RPMI8226 (cell line): ENCODE measurements around the gene SPDYE1.
"Not testable (repeated sequence)": the region's sequence is repeated elsewhere in the genome, so short reads cannot be mapped to it uniquely, and the experiment has no call there.

ENCODE experiments used
- DNase-seq: peaks from one replicate; pipeline ENCODE4 v3.0.0-alpha.2; 2015

SPDYE1 gene

GRCh38 chr7:43997532-43997931 lies at the start of gene SPDYE1:
Gene SPDYE1, plus strand, starts transcription at chr7:43997897. Its CDS starts 2,053 bp downstream, at chr7:43999950.
- DNase-seq = not testable (repeated sequence)

- DNase-seq = no peak
These were observed 45.7 kb upstream of the SPDYE1 start for GRCh38 chr7:43952028-43952427.

DNA sequence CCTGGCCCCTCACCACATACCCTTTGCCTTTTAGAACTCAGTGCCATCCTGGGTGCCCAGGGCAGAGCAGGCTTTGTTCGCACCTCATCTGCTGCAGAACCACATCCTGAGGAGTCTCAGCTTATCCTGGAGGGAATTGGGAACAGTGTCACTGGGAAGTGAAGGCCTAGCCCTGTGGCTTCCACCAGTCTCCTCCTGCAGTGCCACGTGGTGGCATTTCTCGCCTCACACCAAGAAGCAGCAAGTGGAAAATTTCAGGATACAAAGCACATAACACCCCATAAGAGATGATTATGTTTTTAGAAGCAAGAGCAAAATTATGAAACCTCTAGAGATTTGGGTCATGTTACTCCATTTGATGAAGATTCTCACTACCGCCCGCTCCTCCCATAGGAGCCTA lies 44.6 kb upstream of the SPDYE1 start:
- DNase-seq = no peak

DNA sequence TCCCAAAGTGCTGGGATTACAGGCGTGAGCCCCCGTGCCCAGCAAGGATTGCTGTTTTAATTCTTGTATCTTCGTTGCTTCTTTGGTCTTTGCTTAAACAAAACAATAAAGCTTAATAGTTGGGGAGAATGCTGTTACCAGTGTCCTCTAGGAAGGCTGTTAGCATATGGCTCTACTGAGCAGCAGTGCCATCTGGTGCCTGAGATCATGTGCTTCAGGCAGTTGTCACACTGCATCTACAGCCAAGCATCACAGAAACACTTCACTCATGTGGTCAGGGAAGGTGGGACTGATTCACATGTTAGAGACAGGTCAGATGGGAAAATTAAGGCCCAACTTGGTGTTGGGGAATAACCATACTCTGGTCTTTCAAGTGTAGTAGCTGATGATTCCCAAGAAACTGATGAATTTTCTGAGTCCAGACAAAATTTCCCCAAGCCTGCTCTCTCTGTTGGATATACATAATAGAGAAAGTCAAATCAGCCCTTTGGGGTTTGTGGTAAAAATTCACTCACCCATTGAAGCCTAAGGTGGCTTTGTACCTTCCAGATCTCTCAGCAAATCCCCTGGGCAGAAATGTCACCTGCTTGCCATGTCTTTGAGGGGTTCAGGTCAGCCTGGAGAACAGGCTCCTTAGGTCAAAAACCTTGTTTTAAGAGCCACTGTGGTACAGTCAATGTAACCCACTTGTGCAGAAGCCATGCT lies 43.0 kb upstream of the SPDYE1 start:
- peak; percentile 71 for DNase-seq

GRCh38 chr7:43956027-43956426 lies 41.7 kb upstream of the SPDYE1 start:
- DNase-seq = no peak

DNA sequence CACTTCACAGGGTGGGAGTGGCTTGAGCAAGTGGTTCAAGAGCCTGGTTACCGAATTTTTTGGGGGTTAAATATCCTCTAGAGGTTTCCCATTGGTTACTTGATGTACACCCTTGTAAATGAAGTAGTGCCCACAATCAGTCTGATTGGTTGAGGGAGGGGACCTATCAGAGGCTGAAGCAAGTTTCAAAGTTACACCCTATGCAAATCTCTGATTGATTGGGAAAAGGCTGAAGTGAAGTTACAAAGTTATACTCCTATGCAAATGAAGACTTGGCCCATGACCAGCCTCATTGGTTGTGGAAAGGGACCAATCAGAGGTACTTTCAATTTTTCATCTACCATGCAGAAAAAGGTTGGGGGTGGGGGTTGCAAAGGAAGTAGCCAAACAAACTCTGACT lies 36.8 kb upstream of the SPDYE1 start:
- DNase-seq = no peak

GRCh38 chr7:43966392-43966791 lies 31.3 kb upstream of the SPDYE1 start:
- not testable (repeated sequence) for DNase-seq

DNA sequence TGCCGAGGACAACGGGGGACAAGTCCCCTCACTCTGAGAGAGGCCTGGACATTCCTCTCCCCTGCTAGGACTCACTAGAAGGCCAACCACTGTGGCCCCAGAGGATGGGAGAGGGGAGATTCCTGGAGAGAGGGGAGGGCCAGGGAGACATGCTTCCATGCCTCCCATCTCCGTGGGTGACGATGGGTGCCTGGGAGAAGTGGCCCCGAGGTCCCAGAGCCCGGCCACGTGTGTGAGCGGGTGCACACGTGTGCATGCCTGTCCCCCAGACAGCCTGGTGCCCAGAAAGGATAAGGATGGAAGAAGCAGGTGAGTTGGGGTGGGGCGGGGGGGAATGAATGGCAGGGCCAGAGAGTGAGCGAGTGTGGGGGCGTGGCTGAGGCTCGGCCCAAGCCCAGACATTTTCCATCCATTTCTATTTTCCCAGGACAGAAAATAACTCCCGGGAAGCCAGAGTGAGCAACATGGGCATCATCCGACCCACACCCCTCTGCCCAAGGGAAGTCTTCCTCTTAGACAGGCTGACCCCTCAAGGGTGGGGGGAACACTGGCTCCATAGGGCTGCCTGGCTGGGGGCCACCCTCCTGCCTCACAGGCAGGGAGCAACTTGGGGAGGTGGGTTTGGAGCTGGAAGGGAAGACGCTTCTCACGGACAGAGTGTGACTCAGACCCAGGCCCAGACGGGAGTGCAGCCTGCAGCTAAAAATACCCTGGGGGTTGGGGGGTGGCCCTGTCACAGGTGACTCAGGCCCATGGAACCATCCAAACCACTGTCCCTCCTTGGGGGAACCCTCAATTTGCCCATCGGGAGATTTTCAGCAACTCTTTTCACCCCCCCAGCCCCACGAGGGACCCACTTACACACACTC lies 29.3 kb upstream of the SPDYE1 start:
- DNase-seq = not testable (repeated sequence)

- DNase-seq = not testable (repeated sequence)
These were observed 28.1 kb upstream of the SPDYE1 start for GRCh38 chr7:43969586-43969985.

DNA sequence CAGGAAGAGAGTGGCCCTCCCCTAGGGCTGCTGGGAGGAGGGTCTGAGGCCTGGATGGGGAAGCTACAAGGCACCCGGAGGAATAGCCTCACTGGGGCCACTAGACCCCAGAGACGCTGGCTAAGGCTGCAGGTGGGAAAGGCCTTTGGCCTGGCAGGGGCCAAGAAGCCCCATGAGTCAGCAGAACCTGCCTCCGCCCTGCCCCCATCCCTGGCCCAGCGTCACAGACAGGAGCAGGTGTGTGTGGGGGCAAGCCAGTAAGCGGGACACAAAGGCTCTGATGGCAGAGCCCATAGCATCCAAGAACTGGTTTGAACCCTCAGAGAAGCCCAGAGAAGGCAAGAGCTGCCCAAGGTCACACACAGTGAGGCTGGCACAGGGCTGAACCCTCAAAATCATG lies 27.0 kb upstream of the SPDYE1 start:
- peak; percentile 33 for DNase-seq

- not testable (repeated sequence) for DNase-seq
These were observed 23.6 kb upstream of the SPDYE1 start for GRCh38 chr7:43974033-43974573.

GRCh38 chr7:43974725-43975482 lies 22.8 kb upstream of the SPDYE1 start:
- DNase-seq = not testable (repeated sequence)

DNA sequence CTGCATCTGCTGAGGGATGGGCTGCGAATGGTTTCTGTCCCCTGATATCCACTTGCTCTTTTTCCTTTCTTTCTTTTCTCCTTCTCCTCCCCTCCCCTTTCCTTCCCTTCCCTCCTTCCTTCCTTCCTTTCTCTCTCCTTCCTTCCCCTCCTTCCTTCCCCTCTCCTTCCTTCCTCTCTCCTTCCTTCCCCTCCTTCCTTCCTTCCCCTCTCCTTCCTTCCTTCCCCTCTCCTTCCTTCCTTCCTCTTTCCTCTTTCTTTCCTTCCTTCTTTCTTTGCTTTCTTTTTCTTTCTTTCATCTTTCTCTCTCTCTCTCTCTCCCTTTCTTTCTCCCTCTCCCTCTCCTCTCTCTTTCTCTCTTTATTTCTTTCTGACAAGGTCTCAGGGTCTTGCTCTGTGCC lies 20.2 kb upstream of the SPDYE1 start:
- DNase-seq = no peak

- not testable (repeated sequence) for DNase-seq
These were observed 19.6 kb upstream of the SPDYE1 start for GRCh38 chr7:43978102-43978501.

DNA sequence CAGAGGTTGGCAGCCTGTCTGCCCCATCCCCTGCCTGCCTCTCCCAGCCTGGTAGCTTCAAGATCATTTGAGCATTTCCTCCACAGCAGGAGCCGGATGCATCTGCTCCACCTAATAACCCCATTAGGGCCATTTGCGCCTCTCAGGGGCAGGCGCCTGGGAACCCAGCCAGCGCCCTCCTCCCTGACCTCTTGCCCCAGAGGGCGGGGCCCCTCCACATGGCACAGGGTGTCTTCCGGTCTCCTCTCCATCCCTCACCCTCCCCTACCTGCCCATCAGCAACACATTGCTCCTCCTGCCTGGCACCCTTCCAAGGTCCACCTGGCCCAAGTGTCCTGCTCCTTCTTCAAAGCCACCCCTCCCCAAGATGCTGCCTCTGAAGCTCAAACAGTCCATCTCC lies 14.8 kb upstream of the SPDYE1 start:
- DNase-seq = not testable (repeated sequence)

GRCh38 chr7:43983736-43984135 lies 14.0 kb upstream of the SPDYE1 start:
- not testable (repeated sequence) for DNase-seq

DNA sequence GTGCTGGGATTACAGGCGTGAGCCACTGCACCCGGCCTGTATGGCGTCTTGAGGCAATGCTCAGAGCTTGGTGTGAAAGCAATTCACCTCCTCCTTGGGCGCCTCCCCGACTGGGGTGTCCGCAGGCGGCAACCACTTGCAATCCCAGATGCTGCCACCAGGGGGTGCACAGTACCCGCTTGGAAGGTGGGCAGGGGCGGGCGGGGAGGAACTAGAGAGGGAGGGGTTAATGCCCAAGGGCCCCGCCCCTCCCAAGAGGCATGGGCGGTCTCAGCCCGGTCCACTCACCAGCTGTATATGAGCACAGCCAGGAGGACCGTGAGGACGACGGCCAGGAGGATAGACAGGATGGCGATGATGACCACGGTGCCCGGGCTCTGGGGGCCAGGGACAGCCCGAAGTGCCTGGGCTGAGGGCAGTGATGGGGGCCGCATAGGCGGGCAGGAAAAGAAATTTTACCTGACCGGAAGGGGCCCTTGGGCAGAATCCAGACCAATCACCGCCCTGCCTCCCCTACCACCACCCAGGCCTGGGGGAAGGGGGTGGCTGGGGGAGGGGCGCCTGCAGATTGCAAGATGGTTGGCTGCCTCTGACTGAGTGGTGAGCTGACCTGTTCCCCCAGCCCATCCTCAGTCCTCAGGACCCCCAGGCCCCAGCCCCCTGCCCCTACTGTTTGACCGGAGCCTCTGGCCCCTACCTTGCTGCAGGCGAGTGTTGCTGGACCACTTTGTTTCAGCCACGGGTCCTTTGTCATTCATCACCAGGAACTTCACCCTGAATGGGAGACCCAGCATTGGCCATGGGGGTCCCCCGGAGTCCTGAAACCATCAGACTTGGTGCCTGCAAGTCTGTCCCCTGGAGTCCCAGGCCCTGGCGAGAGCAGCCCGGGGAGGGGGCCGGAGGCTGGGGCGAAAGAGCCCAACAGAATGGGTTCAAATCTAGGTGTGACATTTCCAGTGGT lies 11.5 kb upstream of the SPDYE1 start:
- DNase-seq = peak; percentile 43

GRCh38 chr7:43987476-43987875 lies 10.2 kb upstream of the SPDYE1 start:
- DNase-seq = not testable (repeated sequence)

- not testable (repeated sequence) for DNase-seq
These were observed 7.6 kb upstream of the SPDYE1 start for GRCh38 chr7:43990011-43990585.

- DNase-seq = not testable (repeated sequence)
These were observed 6.9 kb upstream of the SPDYE1 start for GRCh38 chr7:43990829-43991228.

DNA sequence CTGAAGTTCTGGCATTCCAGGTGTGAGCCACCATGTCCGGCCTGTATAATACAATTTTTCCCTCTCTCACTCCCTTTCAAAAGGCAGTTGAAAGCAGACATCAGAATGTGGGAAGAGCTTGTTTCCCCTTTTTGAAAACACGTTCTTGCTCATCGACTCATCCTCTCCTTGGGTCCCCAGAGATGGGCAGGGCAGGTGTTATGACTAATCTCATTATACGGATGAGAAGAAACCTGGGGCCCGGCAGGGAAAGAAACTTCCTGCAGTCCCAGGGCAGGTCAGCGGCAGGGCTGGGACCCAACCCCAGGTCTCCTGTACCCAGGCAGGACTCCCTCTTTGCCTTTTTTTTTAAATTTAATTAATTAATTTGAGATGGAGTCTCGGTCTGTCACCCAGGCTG lies 4.8 kb upstream of the SPDYE1 start:
- not testable (repeated sequence) for DNase-seq
